GM19239 (cell line): ENCODE measurements around the gene ALK.

Experiments used
- DNase-seq: peaks from one replicate; pipeline ENCODE4 v3.0.0; 2011; ENCODE audit warnings: low spot score; ENCODE audit not compliant: insufficient read length
- FAIRE-seq: peaks from 2 replicates; lab custom pipeline; 2011; peaks lifted over from hg19 to GRCh38; lab: Jason Lieb, UNC

Gene ALK

DNA sequence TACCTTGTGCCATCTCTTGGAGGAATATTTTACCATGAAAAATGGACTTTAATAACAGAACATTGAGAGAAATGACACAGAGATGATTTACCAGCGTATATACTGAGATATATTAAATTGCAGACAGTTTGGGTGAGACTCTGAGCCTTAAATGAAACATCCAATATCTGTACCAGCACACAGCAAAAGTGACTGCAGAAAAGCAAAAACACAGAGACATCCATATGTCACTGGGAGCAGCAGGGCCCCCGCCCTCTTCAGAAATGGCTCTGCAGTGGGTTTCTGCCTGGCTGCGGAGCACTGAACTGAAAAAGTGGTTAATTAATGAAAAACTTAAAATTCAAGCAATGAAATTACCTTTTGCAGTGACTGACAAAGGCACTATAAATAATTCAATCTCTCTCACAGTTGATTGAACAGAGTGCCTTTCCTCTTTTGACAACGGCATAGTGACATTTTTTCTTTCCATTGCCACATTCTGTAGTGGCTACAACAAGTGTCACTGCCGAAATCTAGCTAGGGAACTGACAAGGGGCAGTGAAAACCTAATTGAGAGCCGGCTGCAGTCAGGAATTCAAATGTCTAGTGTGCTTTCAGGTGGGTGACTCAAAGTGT, 353.4 kb downstream of the ALK start:
- DNase-seq (no peak), FAIRE-seq (no peak)

DNA sequence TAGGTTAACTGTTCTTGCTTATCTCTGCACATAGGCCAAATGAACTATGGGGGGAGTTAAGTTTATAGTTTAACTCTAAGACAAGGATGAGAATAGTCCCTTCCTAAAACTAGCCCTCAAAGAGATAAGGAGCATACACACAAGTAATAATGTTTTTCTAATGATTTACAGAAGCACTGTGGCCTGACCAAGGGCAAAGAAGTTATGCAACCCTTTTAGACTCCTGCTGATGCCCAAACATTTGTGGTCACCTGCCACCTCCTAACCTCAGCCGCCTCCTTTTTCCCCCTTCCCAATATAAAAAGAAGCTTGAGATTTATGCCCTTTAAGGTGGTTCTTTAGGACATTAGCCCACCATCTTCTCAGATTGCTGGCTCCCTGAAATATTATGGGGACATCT, 357.7 kb downstream of the ALK start:
- DNase-seq (no peak), FAIRE-seq (no peak)

DNA sequence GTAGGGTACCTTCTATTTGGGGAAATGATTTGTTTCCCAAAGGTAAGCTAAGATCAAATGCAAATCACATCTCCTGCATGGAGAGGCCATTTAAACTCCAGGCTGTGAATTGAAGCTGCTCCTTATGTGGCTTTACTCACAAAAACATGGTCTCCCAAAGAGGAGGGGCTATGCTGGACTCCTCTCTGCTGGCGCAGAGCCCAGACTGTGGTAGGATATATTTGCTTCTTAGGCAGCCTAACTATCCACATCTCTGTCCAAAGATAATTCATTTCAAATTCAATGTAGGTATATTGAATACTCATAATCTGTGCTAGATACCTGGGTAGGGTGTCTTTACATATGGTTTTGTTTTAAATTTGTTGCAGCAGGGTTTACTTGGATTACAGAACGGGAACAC, 358.5 kb downstream of the ALK start:
- no peak for FAIRE-seq
- no peak for DNase-seq

DNA sequence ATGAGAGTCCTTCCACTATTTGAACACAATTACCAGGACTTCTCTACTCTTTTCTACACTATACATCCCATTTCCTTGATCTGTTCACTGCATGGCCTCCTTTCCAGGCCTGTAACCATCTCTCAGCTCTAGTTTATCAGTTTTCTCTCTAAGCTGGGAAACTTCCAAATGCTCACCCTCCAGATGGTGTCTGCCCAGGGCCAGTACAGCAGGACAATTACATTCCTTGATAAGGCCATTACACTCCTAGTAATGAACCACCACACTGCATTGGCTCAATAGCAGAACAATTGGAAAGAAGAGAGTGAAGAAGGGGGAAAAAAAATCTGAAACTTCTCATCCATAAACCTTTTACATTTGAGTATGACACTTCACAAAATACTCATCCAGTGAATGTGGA, 359.1 kb downstream of the ALK start:
- DNase-seq (no peak), FAIRE-seq (no peak)

DNA sequence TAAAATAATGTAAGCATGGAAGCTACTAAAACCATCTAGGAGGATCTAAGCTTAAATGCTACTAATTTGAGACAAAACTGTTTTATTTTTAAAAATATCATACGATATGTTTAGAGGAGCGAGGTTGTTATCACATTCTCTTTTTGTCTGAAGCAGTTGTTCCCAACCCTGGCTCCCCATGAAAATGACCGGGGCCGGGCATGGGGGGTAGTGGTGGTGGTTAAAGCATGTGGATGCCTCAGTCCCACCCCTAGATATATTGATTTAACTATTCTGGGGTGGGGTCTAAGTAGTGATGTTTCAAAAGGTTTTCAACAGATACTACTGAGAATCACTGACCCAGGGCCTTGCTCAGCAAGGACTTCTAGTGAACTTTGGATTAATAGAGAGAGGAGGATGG, 359.8 kb downstream of the ALK start:
- FAIRE-seq: no peak
- DNase-seq: no peak

DNA sequence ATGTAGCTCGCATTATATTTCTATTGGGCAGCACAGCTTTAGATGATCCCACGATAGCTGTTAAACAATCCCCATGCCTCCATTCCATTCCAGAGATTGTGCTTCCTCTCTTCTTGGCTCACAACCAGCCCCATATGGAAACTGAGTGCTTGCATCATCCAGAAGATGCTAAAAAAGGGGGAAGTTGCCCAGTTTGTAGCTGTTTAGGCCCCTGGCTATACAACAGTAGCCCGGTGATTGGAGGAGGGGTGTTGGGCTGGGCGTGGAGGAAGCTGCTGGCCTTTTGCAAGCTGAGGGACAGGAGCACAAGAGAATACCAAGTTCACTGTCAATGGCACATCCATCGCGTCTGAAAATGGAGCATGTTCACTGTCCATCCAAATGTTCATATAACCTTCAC, 360.2 kb downstream of the ALK start:
- FAIRE-seq: no peak
- no peak for DNase-seq

DNA sequence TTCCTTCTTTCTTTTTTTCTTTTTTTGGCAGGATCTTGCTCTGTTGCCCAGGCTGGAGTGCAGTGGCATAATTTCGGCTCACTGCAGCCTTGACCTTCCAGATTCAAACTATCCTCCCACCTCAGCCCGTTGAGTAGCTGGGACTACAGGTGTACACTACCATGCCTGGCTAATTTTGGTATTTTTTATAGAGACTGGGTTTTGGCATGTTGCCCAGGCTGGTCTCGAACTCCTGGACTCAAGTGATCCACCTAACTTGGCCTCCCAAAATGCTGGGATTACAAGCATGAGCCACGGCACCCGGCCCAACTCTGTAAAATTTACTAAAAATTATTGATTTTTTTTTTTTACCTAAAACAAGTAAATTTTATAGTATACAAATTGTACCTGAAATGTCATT, 360.8 kb downstream of the ALK start:
- FAIRE-seq (no peak), DNase-seq (no peak)

DNA sequence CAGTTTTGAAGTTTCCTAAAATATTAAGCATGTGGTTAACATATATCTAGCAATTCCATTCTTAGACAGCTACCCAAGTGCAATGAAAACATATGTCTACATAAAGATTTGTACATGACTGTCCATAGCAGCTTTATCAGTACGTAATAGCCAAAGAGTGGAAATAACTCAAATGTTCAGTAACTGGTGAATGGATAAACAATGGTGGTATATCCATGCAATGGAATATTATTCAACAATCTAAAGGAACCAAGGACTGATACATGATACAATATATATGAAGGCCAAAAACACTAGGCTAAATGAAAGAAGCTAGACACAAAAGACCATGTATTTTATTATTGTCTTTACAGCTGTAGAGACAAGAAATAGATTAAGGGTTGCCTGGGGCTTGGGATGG, 361.4 kb downstream of the ALK start:
- FAIRE-seq: no peak
- DNase-seq: no peak

DNA sequence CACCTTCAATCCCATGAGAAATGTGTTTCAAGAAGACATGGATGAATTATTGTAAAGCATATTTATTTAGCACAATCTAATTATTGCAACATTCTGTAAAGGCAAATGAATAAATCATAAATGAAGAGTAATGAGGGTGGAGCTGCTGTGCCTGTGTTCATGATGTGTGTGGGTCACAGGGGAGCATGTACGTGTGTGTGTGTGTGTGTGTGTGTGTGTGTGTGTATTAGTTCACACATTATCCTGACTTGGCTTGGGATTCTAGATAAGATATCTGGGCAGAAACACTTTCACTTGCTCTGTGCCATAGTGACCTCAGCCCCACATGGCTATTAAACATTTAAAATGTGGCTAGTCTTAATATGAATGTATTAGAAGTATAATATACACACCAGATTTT, 361.8 kb downstream of the ALK start:
- DNase-seq (no peak), FAIRE-seq (no peak)

DNA sequence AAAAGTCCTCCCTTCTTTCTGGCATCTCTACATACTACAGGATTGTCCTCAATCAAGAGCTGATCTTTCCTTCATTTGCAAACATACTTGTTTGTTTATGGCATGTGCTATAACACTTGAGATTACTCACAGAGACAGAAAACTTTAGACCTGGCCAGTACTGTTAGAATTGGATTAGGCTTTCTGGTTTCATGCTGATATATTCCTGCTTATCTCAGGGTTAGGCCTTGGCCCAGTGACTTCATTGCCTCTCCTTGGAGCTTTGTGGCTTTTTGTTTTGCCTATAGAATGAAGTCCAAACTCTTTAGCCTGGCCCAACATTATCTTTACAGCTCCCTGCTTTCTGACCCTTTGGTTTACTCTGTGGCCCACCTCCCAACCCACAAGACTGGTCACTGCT, 363.3 kb downstream of the ALK start:
- DNase-seq (no peak), FAIRE-seq (no peak)

DNA sequence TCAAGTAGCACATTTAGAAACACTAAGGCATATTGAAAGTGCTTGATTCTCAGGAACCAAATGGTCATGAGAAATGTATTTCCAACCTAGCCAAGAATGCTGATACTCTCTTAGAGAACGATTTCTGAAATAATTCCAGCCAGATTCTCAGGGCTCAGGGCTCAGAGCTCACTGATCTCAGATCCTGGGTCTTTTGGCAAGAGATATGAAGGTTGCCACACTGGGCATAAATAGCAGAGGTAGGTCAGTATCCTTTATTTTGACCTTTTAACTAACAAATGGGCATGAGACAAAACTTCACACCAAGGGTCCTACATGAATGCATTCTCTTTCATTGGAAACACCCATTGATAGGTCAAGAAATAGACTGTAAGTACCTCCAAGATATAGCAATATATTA, 364.1 kb downstream of the ALK start:
- FAIRE-seq: no peak

DNA sequence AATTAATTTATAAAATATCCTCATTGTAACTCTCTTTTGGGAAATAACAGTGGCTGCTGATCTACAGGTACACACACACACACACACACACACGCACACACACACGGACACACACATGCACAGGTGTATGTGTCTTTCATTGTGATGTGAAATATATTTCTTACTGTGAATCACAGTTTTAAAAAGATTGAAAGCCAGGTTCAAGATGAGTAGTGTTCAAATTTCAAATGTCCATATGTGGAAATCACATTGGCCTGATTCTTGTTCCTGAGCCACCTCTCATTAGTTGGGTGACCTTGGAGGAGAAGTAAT, 372.4 kb downstream of the ALK start:
- no peak for DNase-seq
- FAIRE-seq: no peak

More for the DNA sequence above, 364.1 kb downstream of the ALK start:
- DNase-seq: no peak

DNA sequence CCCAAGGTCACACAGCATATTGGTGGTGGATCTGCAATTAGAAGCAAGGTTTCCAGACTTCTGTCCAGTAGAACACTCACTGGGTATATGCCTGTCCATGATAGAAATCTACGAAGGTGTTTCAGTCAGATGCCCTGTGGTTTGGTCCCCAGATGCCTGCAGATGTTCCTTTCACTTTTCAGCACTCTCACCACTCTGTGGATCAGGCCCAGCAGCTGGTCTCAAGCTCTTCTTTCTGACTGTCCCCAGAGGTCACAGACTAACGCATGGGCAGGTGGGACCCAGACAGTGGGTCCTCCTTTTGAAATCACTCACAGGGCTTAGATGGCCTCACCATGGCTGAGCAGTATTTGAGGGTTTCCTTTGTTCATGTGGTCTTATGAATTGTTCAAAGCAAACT, 376.5 kb downstream of the ALK start:
- DNase-seq (no peak), FAIRE-seq (no peak)

DNA sequence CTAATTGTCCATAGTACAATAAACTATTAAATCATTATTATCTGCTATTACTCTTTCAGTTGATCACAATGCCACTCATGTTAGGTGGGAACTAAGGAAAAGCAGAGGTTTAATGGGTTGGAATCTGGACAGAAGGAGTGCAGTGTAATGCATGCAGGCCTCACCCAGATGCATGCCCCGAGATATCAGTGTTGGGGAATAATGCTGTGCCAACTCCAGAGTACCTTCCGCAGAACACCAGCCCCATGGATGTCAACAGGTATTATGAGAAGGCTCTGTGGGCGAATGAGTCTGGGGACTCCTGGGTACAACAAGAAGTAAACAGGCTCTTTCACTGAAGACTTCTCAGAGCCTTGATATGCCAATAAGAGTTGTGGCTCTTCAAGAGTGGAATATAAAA, 377.4 kb downstream of the ALK start:
- DNase-seq (no peak), FAIRE-seq (no peak)

DNA sequence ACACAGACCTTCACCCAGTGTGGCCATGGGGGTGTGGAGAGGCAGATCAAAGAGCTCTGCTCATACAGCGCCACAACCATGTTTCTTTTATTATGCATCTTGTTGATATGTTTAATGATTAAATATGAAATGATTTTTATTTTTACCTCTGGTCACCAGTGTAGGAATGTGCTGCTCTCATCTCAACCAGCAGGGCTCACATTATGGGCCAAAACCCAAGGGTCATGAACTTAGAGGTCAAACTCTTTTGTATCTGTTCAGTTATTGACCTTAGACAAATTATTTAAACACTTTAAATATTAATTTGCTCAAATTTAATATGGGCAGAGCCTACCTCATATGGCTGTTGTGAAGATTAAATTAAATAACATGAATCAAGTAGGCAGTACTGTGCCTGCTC, 386.2 kb downstream of the ALK start:
- no peak for FAIRE-seq
- DNase-seq: no peak

DNA sequence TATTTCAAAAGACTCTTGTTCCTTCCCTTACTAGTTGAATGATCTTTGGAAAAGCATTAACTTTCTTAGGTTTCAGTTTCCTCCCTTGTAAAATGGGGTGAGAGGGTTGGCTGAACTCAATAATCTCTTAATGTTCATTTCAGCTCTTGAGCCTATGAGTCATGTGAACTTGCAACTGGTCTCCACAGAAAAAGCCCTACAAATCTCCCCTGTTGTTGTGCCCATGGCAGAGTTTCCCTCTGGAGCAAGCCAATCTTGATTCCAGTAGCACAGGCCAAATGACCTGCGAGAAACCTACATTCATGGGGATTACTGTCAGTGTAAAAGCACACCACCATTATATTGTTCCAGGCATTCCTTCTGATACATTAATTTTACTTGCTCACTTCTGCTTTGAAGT, 388.9 kb downstream of the ALK start:
- no peak for DNase-seq
- FAIRE-seq: no peak

DNA sequence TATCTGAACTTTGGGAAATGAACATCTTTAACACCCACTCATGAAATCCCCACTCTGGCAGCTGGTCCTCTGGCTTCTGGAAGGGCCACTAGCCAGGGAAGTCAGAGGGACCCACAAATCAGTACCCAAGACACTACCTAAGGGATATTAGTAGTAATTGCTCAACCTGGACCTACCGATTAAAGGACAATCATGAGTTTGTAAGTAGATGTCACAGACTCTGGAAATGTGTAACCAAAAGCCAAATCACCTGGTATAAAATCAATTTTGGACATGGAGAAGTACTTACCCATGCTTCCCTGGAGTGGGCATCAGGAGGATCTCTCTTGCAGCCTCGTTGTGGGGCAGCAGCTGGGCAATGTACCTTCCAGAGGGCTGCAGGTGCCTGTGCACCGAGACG, 389.8 kb downstream of the ALK start:
- FAIRE-seq (no peak), DNase-seq (no peak)

DNA sequence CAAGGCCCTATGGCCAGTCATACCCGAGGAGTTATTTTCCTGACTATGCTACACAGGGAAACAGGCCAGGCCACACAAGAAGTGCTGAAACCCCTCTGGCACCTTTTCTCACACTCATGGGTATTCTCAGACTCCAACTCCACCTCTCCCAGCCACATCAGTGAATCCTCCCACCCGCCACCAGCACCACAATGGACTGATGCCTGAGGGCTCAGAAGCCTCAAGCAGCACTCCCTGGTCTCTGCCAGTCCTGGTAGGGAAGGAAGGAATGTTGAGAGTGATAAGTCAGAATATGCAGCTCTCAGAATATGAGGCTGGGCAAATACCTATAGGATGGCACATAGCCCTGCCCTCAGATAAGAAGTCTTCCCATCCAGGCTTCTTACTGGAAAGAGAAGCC, 391.1 kb downstream of the ALK start:
- no peak for FAIRE-seq
- no peak for DNase-seq

DNA sequence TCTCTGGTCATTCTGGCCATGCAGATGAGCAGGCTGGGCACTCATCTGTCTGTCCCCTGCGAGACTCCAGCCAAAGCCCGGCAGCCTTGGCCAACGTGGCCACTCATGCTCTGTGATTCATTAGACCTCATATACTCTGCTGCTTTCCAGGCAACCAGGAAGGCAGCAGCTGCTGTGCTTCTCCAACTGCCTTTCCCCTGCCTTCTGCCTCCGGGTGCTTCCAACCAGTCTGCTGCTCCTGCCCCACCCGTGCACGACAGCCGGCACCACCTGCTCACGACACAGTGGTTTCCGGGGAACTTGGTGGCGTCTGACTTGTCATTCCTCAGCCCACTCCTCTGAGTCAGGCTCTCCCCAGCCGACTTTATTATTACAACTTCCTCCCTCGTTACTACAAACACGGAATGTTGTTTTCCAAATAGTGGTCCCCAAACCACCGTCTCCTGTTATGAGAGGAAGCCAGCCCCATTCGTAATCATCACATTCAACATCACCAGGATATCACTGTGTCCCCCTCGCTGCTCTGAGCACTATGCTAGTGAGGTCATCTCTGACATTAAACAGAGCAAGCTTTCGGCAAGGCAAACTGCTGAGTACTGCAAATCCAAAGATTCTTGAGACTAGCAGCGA, 392.4 kb downstream of the ALK start:
- no peak for FAIRE-seq
- no peak for DNase-seq

DNA sequence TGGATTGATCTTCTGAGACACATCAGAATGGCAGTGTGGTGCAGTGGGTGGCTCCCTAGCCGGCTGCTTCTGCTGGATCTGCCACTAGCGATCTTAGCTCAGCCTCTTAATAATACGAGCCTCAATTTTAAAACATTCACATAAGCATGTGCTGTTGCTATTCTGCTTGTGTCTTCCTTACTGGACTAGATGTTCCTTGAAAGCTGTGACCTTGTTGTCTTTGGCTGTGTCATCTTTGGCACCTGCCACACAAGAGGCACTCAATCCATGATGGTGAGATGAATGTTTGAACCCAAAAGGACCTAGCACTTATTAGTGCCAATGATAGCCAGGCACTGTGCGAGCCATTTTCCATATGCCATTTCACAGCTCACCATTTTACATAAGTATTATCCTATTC, 393.0 kb downstream of the ALK start:
- DNase-seq: no peak
- FAIRE-seq: no peak

DNA sequence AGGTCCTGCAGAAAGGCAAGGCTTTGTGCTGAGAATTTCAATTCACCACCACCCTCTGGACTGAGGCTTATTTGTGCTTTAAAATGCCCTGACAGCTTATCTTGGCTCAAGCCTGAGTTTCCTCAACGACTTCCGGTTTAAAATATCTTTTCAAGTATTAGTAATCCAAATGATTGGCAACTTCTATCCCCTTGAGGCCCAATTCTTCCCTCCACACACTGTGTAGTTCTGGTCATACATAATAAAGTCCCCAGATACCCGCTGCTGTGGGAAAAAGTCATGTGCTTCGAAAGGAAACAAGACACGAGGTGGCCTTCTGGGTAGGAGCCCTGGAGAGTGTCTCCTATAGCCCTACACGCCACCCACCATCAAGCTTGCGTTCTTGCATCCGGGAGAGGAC, 393.4 kb downstream of the ALK start:
- DNase-seq (no peak), FAIRE-seq (no peak)
